Measurements from ENCODE around the gene ST6GALNAC2.

ST6GALNAC2 gene

DNA sequence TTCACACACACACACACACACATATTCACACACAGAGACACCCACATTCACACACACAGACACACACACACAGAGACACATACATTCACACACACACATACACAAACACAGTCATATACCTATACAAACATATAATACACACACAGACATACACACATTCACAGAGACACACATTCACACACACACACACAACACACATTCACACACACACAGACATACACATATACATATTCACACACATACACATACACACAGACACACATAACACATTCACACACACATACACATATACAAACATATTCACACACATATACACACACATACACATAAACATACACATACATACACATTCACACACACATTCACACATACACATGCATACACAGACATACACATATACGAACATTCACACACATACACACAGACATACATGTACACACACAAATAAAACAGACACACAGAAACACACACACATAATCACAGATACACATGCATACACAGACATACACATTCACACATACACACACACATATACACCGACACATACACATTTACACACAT lies 37.9 kb downstream of the ST6GALNAC2 start:
- TF ChIP-seq, protein P1, sequence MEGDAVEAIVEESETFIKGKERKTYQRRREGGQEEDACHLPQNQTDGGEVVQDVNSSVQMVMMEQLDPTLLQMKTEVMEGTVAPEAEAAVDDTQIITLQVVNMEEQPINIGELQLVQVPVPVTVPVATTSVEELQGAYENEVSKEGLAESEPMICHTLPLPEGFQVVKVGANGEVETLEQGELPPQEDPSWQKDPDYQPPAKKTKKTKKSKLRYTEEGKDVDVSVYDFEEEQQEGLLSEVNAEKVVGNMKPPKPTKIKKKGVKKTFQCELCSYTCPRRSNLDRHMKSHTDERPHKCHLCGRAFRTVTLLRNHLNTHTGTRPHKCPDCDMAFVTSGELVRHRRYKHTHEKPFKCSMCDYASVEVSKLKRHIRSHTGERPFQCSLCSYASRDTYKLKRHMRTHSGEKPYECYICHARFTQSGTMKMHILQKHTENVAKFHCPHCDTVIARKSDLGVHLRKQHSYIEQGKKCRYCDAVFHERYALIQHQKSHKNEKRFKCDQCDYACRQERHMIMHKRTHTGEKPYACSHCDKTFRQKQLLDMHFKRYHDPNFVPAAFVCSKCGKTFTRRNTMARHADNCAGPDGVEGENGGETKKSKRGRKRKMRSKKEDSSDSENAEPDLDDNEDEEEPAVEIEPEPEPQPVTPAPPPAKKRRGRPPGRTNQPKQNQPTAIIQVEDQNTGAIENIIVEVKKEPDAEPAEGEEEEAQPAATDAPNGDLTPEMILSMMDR (conservative IDR thresholded peaks at IDR 0.05; ENCODE audit: low read depth, low read length), result no peak
- DNase-seq (ENCODE audit: low read depth), result no peak
- H3K4me3 ChIP-seq (ENCODE audit: low read length), result no peak overlapping the region

DNA sequence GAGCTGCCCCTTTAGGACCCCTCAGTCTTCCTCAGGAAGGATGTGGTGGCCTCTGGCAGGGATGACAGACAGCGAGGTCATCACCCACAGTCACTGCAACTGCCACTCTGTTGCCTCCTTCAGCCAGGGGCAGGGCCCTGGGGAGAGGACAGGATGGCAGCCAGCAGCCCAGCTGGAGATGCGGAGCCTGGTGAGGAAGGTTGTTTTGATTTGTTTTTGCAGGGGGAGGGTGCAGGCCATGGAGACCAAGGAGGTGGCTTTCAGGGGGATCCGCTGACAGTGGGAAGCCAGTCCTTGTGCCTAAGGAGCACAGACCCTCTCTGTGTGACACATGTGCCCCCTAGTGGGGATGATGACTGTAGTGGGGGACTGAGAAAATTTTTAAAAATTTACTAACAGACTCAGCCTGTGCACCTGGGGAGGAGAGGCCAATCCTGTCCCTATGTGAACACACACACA lies 38.4 kb downstream of the ST6GALNAC2 start:
- DNase-seq (ENCODE audit: low read depth), result no peak
- TF ChIP-seq, protein P1 (conservative IDR thresholded peaks at IDR 0.05; ENCODE audit: low read depth, low read length), result peak; percentile 73
- no peak overlapping the region for H3K4me3 ChIP-seq (ENCODE audit: low read length)

DNA sequence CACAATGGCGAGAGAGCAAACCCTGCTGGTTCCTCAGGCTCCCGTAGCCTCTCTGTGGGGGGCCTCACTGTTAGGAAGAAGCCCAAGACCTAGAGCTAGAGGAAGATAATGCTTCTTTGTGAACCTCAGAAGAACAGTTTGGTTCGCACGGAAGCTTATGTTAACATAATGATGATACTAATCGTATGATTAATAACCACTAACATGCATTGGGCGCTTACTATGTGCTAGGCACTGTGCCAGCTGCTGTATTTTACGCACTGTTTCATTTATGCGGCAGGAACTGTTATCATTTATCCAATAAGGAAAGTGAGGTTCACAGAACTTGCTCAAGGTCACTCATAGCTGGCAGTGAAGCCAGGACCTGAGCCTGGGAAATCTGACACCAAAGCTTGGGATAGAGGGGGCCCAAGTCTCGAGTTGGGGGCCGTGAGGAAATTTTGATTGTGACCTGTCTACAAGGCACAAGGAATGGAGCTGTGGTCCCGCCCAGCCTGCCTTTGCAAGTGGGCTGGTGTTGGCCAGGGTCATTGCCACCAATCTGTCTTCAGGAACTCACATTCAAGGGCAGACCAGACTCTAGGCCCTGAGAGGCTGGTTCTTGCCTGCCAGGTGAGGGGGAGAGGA lies 39.0 kb downstream of the ST6GALNAC2 start:
- no peak for DNase-seq (ENCODE audit: low read depth)
- no peak overlapping the region for H3K4me3 ChIP-seq (ENCODE audit: low read length)
- TF ChIP-seq, protein P1 (conservative IDR thresholded peaks at IDR 0.05; ENCODE audit: low read depth, low read length), result no peak

DNA sequence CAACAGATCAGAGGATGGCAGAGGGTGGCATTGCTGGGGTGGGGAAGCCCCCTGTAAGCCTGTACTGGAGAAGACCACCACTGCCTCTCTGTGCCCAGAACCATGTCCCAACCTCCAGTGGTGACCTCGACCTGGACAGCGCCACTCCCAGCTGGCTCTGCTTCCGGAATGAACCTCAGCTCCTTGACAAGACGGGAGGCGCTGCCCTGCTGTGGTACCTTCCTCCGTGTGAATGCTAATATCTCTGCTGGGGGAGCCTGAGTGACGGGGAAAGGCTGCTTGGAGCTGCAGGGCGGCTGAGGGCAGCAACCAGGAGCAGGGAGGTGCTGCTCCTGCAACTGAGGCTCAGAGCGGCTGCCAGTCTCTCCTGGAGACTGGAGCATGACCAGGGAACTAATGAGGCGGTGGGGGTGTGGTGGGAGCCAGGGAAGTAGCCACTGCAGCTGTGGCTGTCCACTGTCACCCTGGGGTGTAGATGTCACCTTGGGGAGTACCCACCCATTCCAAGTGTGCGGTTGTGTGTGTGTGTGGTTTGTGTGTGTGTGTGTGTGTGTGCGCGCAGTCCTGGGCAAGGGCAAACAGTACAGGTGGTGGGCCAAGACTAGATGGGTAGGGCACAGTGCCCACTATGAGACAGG lies 39.6 kb downstream of the ST6GALNAC2 start:
- DNase-seq (ENCODE audit: low read depth), result no peak
- TF ChIP-seq, protein P1 (conservative IDR thresholded peaks at IDR 0.05; ENCODE audit: low read depth, low read length), result no peak

DNA sequence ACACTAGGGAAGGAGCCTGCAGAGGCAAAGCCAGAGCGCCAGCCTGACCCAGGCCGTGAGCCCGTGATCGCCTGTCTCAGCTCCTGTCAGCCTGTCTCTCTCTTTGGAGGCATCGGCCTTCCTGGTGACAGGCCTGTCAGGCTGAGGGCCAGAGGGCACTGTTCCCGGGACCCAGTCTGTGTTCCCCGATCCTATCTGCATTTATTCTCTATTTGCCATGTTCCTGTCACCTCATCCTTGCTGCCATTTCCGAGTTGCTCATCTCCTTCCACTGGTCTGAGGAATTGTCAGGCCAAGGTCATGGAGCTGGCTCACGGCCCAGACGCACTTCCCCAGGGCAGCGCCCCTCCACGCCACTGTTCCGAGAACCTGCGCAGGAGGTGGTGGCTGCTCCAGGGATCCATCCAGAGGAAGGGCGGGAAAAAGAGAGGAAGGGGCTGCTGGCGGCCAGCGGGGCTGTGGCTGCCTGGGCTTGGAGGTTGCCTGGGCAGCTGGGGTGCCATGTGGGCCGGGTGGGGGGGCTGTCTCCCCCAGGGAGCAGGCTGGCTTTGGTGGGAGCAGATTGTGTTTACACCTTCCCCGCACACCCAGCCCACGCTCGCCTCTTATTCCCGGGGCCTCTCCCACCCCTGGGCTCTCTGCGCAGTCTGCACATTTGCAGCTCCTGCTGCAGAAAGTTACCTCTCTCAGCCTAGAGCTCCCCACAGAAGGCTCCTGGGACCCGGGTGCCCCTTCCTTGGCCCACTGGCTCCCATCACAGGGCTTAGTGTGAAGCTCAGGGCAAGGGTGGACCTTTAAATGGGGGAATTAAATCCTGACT lies 40.9 kb downstream of the ST6GALNAC2 start:
- H3K4me3 ChIP-seq (ENCODE audit: low read length), result no peak overlapping the region
- no peak for DNase-seq (ENCODE audit: low read depth)
- TF ChIP-seq, protein P1 (conservative IDR thresholded peaks at IDR 0.05; ENCODE audit: low read depth, low read length), result no peak

More for the DNA sequence above, 39.6 kb downstream of the ST6GALNAC2 start:
- no peak overlapping the region for H3K4me3 ChIP-seq (ENCODE audit: low read length)

DNA sequence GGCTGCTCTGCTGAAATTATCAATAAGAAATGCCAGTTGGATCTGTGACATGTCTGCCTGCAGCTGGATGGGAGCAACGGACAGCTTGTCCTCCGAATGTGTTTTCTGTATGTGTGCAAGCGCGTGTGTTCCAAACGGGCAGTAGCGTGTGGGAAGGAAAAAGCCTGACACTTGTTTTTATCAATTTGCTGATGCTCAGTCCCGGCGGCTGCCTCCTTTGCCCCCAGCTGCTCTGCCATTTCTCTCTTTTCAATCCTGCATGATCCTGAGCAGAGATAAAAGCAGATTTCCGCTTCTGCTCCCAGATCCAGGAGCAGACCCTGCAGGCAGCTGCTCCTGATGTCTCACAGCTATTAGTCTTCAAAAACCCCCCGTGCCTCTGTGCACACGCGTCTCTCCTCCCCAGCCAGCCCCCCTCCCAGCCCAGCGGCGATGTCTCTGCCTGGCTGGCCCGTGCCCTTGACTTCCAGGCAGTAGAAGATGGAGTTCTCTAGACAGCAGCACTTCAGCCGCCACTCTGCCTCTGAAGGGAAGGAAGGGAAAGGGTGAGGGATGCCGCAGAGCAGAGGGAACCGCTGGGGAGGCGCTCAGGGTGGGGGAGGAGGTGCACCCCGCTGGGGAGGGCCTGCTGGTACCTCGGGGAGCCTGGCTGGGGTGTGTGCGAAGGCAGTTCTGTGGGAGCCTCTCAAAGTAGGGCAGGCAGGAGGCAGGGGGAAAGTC lies 41.7 kb downstream of the ST6GALNAC2 start:
- no peak overlapping the region for H3K4me3 ChIP-seq (ENCODE audit: low read length)
- TF ChIP-seq, protein P1 (conservative IDR thresholded peaks at IDR 0.05; ENCODE audit: low read depth, low read length), result no peak
- no peak for DNase-seq (ENCODE audit: low read depth)

Measured in retinal pigment epithelial cell (primary cell).